ENCODE measurements around the gene CXXC5.
"Not testable (repeated sequence)": the region's sequence is repeated elsewhere in the genome, so short reads cannot be mapped to it uniquely, and the experiment has no call there.

The CXXC5 gene

GRCh38 chr5:139710319-139711066, 62.3 kb downstream of the CXXC5 start:
- DNase-seq (ENCODE audit: low spot score) = no peak

- no peak for DNase-seq (ENCODE audit: low spot score)
These were observed 63.1 kb downstream of the CXXC5 start for GRCh38 chr5:139711067-139711905.

DNA sequence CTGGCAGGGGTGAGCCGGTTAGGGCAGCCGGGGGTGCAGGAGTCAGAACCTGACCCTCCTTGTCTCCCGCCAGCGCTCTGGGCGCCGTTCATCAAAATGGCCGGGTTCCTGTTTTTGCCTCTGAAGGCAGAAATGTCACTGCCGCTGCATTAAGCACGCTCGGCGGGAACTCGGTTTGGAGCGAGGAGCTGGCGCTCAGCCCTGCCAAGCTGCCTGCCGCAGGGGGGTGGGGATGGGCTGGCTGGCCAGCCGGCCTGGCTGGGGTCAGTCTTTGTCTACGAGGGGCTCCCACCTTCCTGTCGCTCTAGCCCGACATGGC, 63.7 kb downstream of the CXXC5 start:
- no peak for DNase-seq (ENCODE audit: low spot score)

DNA sequence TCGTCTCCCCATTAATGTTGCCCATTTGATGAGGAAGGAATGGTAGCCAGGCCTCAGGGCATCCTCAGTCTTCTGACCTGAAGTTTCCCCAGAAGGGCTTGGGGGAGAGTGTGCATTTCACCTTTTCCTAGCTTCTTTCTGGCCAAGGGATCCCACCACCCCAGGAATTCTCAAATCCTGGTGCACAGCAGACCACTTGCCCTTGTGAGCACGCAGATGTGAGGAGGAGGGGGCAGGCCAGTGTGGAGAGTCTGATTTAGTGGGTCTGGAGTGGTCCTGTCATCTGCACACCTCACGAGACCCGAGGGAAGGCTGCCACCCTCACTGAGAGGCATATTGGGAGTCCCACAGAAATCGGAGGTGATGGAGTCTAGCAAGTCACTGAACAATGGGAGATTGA, 64.3 kb downstream of the CXXC5 start:
- no peak for DNase-seq (ENCODE audit: low spot score)

DNA sequence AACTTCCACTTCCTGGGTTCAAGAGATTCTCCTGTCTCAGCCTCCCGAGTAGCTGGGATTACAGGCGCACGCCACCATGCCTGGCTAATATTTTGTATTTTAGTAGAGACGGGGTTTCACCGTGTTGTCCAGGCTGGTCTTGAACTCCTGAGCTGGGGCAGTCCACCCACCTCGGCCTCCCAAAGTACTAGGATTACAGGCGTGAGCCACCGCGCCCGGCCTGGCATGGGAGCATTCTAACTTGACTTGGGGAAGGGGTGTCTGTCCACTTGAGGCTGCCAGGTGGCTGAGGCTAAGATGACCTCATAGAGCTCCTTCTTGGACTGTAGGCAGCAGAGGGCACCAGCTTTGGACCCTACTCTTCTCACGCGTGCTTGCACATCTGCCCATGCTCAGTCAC, 65.7 kb downstream of the CXXC5 start:
- not testable (repeated sequence) for DNase-seq (ENCODE audit: low spot score)

- DNase-seq (ENCODE audit: low spot score) = no peak
These were observed 69.1 kb downstream of the CXXC5 start for GRCh38 chr5:139717221-139717620.

GRCh38 chr5:139718403-139718802, 70.3 kb downstream of the CXXC5 start:
- DNase-seq (ENCODE audit: low spot score) = not testable (repeated sequence)

DNA sequence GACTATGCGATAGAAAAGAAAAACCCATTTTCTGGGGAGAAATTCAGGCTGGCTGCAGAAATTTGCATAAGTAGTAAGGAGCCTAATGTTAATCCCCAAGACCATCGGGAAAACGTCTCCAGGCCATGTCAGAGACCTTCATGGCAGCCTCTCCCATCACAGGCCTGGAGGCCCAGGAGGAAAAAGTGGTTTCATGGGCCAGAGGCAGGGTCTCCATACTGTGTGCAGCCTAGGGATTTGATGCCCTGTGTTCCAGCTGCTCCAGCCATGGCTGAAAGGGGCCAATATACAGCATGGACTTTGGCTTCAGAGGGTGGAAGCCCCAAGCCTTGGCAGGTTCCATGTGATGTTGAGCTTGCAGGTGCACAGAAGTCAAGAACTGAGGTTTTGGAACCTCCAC, 71.8 kb downstream of the CXXC5 start:
- not testable (repeated sequence) for DNase-seq (ENCODE audit: low spot score)

GRCh38 chr5:139723986-139724587, 75.9 kb downstream of the CXXC5 start:
- DNase-seq (ENCODE audit: low spot score) = no peak

DNA sequence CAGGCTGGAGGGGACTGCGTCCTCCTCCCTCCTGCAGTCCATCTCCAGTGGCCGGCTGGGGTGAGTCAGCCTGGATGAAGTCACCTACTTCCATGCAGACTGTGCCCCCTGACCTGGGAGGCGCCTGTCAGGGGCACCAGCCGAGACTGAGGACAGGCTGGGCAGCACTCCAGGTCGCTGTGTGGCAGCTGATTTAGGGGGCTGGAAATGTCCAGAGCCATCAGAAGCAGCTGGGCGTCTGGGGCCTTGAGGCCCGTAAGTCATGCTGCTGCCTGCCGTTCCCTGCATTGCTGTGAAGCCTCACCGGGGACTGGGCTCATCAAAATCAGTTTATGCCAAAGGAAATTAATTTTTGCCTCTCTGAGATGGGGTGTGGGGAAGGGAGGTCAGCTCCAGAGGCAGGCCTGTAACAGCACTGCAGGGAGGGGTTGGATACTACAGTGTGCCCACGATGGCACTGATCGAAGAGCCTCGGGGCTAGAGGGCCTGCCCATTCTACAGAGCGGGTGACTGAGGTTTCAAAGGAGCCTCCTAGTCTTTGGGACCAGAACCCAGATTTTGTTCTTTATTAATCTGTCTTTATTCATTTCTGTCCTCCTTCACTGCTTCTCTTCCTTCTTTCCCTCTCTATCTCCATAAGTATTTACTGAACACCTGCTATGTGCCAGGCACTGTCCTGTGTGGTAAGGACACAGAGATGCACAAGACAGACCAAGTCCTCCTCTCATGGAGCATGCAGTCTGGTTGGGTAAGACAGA, 77.1 kb downstream of the CXXC5 start:
- DNase-seq (ENCODE audit: low spot score) = no peak

DNA sequence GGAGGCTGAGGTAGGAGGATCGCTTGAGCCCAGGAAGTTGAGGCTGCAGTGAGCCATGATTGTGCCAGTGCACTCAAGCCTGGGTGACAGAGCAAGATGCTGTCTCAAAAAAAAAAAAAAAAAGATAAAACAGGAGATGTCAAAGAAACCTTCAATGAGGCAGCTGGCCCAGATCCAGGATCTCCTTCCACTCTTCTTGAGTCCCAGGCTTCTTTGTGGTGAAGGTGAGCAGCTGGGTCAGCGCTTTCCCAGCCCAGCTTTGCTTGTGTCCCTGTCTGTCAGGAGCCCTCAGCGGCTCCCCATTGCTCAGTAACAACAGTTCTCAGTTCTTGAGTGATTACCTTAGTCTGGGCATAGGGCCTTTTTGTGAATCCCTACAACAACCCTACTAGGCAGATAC, 78.1 kb downstream of the CXXC5 start:
- no peak for DNase-seq (ENCODE audit: low spot score)

DNA sequence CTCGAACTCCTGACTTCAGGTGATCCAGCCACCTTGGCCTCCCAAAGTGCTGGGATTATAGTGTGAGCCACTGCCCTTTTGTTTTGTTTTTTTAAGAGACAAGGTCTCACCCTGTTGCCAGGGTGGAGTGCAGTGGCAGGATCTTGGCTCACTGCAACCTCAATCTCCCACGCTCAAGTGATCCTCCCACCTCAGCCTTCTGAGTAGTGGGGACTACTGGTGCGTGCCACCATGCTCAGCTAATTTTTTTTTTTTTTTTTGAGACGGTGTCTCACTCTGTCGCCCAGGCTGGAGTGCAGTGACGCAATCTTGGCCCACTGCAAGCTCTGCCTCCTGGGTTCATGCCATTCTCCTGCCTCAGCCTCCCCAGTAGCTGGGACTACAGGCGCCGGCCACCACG, 79.5 kb downstream of the CXXC5 start:
- DNase-seq (ENCODE audit: low spot score) = not testable (repeated sequence)

GRCh38 chr5:139731281-139731680, 83.1 kb downstream of the CXXC5 start:
- no peak for DNase-seq (ENCODE audit: low spot score)

- DNase-seq (ENCODE audit: low spot score) = no peak
These were observed 83.9 kb downstream of the CXXC5 start for GRCh38 chr5:139732019-139732418.

GRCh38 chr5:139733010-139733688, 85.0 kb downstream of the CXXC5 start:
- DNase-seq (ENCODE audit: low spot score) = no peak

Data from COLO829 (cell line).